GM06990 (cell line): Measurements from ENCODE around the gene CHTOP.

Source experiments
- DNase-seq: peaks from one replicate; pipeline ENCODE4 v3.0.0-alpha.2; 2011; ENCODE audit not compliant: insufficient read length; ENCODE audit errors: extremely low read depth
- H3K27me3 ChIP-seq: replicated peaks from 2 replicates; pipeline ENCODE4 v1.6.0; 2011; ENCODE audit warnings: low read length; ENCODE audit not compliant: control insufficient read depth, insufficient read depth
- H3K36me3 ChIP-seq: 2 replicates; pipeline ENCODE4 v1.5.1; 2011; ENCODE audit warnings: low read length; ENCODE audit not compliant: control insufficient read depth, insufficient read depth
- H3K4me3 ChIP-seq: replicated peaks from 2 replicates; pipeline ENCODE4 v1.5.1; 2011; ENCODE audit warnings: low read depth, mild to moderate bottlenecking, control low read depth, low read length
- CTCF ChIP-seq: IDR thresholded peaks from 2 replicates; pipeline ENCODE4 v1.5.1; 2011; ENCODE audit warnings: low read length, control low read depth, mild to moderate bottlenecking, inconsistent platforms; ENCODE audit not compliant: insufficient read depth, poor library complexity, severe bottlenecking

CHTOP gene

GRCh38 chr1:153688736-153689328 lies 55.0 kb downstream of the CHTOP start:
- no peak for TF ChIP-seq CTCF

GRCh38 chr1:153693466-153693865 lies 59.6 kb downstream of the CHTOP start:
- TF ChIP-seq CTCF, result no peak
- H3K4me3 ChIP-seq, result no peak overlapping the region
- no peaks in the 10 kb centered on the region for H3K27me3 ChIP-seq
- DNase-seq, result no peak
- no peaks in the 10 kb centered on the region for H3K36me3 ChIP-seq

More at GRCh38 chr1:153688736-153689328, 55.0 kb downstream of the CHTOP start:
- DNase-seq, result no peak
- no peak overlapping the region for H3K4me3 ChIP-seq
- H3K36me3 ChIP-seq, result no peaks in the 10 kb centered on the region
- peaks cover 1% of the 10 kb centered on the region for H3K27me3 ChIP-seq
